CD4-positive, alpha-beta T cell (primary cell): ENCODE results near the gene ADARB2. TPM values are rescaled to one million over a fixed set of nuclear protein-coding genes. Genes with fewer than 3 reads are reported as not detected.

Experiments
- ATAC-seq: fragments of 200-7000 bp; cut with Tn5 transposase; one replicate; pipeline ENCODE4 v1.10.0; 2022; ENCODE audit warnings: mild to moderate bottlenecking; ENCODE audit not compliant: poor library complexity
- CTCF ChIA-PET: fragments of 350-600 bp; sonication (Branson Sonifier 250); formaldehyde crosslinking; loops from one replicate; lab custom pipeline; 2021; ENCODE audit warnings: antibody characterized with exemption, inconsistent platforms; lab: Charles Lee
- POLR2A ChIA-PET: fragments of 350-600 bp; sonication (Branson Sonifier 250); formaldehyde crosslinking; loops from one replicate; lab custom pipeline; 2021; ENCODE audit warnings: antibody characterized with exemption, inconsistent platforms; lab: Charles Lee
- DNase-seq, 14 experiments: peaks; one replicate each; pipeline ENCODE4 v3.0.0-alpha.2; 2013 to 2020; ENCODE audit warnings: mixed read lengths in 2 of 14
- H3K27ac ChIP-seq, 2 donors: one replicate each; pipeline versions ENCODE4 v1.5.1 to v1.7.0; 2013; ENCODE audit warnings: low read length in 2 of 2, low read depth in 1 of 2, mild to moderate bottlenecking in 1 of 2
- H3K27me3 ChIP-seq, 2 experiments: 1 replicate in 1 of 2; 2 replicates in 1 of 2; pipeline versions ENCODE4 v1.6.1 to v1.7.0; 2013; ENCODE audit warnings: low read length in 2 of 2, control low read depth in 1 of 2, mild to moderate bottlenecking in 1 of 2, moderate library complexity in 1 of 2; ENCODE audit not compliant: insufficient read depth in 2 of 2, control insufficient read depth in 1 of 2
- H3K36me3 ChIP-seq: one replicate; pipeline ENCODE4 v1.6.1; 2013; ENCODE audit warnings: low read length, control low read depth; ENCODE audit not compliant: insufficient read depth
- H3K4me1 ChIP-seq: one replicate; pipeline ENCODE4 v1.6.1; 2013; ENCODE audit warnings: low read length, control low read depth; ENCODE audit not compliant: insufficient read depth
- H3K4me3 ChIP-seq: one replicate; pipeline ENCODE4 v1.5.1; 2013; ENCODE audit warnings: mild to moderate bottlenecking, low read length, moderate library complexity
- H3K9me3 ChIP-seq, 2 experiments: 1 replicate in 1 of 2; 2 replicates in 1 of 2; pipeline versions ENCODE4 v1.6.1 to v1.7.0; 2013; ENCODE audit warnings: low read length in 2 of 2, mild to moderate bottlenecking in 2 of 2, control low read depth in 1 of 2, moderate library complexity in 1 of 2; ENCODE audit not compliant: control insufficient read depth in 1 of 2, insufficient read depth in 1 of 2
- H3K27ac Mint-ChIP-seq: one replicate; pipeline ENCODE4 v1.8.0; 2020; ENCODE audit warnings: mixed read lengths
- H3K27me3 Mint-ChIP-seq: one replicate; pipeline ENCODE4 v1.8.0; 2021; ENCODE audit warnings: mixed read lengths
- H3K36me3 Mint-ChIP-seq: one replicate; pipeline ENCODE4 v1.8.0; 2021; ENCODE audit warnings: low read depth, mixed read lengths
- H3K4me1 Mint-ChIP-seq: one replicate; pipeline ENCODE4 v1.8.0; 2021; ENCODE audit warnings: low read depth, mixed read lengths
- H3K4me3 Mint-ChIP-seq: one replicate; pipeline ENCODE4 v1.8.0; 2020; ENCODE audit warnings: mild to moderate bottlenecking, mixed read lengths
- H3K9me3 Mint-ChIP-seq: one replicate; pipeline ENCODE4 v1.8.0; 2020; ENCODE audit warnings: mixed read lengths
- intact Hi-C, 2 experiments: fragments of 100-400 bp; cut with DNase I in 1 of 2; cut with micrococcal nuclease in 1 of 2; formaldehyde crosslinking; loops; one replicate each; pipeline versions ENCODE4 v1.15.1 to v1.9.0; 2023 to 2025; cut with DNase I, micrococcal nuclease
- total RNA-seq, 174 experiments: library from RNA in 2 of 174; stranded (reverse) in 2 of 174; gene quantifications; one replicate each; pipeline ENCODE4 v1.2.3 and lab custom pipeline; 2021 to 2026
- TF ChIP-seq, protein P1 (sequence below): fragments of 200-600 bp; IDR thresholded peaks from one replicate; pipeline ENCODE4 v1.8.0; 2022; ENCODE audit warnings: antibody characterized with exemption, mild to moderate bottlenecking

Gene ADARB2
- total RNA-seq, 2 experiments from 2014 or later, result 0.14 TPM; not detected in 1

DNA sequence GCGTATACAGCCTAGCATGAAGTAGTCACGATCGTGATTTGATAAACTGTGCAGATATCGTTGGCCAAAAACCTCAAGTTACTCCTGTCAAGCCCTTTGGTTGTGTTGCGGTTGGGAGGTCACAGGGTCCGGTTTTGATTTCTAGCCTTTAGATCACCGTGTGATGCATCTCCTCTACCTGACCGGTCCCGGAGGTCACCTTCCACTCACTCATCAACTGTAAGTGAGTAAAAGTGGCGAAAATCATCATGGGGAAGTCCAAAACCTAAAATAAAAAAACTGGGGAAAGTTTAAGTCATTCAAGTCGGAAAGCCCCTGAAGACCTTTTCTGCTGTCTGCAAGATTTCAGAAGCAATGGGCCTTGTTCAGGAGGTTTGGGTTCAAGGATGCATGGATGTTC lies 62.8 kb downstream of the ADARB2 start:
- ATAC-seq, result no peak
- H3K27ac ChIP-seq, result no peak overlapping the region
- H3K9me3 ChIP-seq, result no peaks in the 10 kb centered on the region
- TF ChIP-seq, protein P1, sequence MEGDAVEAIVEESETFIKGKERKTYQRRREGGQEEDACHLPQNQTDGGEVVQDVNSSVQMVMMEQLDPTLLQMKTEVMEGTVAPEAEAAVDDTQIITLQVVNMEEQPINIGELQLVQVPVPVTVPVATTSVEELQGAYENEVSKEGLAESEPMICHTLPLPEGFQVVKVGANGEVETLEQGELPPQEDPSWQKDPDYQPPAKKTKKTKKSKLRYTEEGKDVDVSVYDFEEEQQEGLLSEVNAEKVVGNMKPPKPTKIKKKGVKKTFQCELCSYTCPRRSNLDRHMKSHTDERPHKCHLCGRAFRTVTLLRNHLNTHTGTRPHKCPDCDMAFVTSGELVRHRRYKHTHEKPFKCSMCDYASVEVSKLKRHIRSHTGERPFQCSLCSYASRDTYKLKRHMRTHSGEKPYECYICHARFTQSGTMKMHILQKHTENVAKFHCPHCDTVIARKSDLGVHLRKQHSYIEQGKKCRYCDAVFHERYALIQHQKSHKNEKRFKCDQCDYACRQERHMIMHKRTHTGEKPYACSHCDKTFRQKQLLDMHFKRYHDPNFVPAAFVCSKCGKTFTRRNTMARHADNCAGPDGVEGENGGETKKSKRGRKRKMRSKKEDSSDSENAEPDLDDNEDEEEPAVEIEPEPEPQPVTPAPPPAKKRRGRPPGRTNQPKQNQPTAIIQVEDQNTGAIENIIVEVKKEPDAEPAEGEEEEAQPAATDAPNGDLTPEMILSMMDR, result no peak
- no peaks in the 10 kb centered on the region for H3K36me3 ChIP-seq
- intact Hi-C loops, result no loop called here
- ChIA-PET POLR2A (no interaction called here), CTCF (no interaction called here)
- H3K4me1 ChIP-seq, result peaks cover 5% of the 10 kb centered on the region
- no peaks in the 10 kb centered on the region for H3K4me1 Mint-ChIP-seq
- no peak for DNase-seq
- H3K9me3 Mint-ChIP-seq, result no peaks in the 10 kb centered on the region
- H3K4me3 Mint-ChIP-seq, result no peak overlapping the region
- H3K27me3 Mint-ChIP-seq, result peaks cover 7% of the 10 kb centered on the region
- H3K27ac Mint-ChIP-seq, result no peak overlapping the region
- H3K4me3 ChIP-seq, result no peak overlapping the region
- no peaks in the 10 kb centered on the region for H3K36me3 Mint-ChIP-seq
- H3K27me3 ChIP-seq, result no peaks in the 10 kb centered on the region

DNA sequence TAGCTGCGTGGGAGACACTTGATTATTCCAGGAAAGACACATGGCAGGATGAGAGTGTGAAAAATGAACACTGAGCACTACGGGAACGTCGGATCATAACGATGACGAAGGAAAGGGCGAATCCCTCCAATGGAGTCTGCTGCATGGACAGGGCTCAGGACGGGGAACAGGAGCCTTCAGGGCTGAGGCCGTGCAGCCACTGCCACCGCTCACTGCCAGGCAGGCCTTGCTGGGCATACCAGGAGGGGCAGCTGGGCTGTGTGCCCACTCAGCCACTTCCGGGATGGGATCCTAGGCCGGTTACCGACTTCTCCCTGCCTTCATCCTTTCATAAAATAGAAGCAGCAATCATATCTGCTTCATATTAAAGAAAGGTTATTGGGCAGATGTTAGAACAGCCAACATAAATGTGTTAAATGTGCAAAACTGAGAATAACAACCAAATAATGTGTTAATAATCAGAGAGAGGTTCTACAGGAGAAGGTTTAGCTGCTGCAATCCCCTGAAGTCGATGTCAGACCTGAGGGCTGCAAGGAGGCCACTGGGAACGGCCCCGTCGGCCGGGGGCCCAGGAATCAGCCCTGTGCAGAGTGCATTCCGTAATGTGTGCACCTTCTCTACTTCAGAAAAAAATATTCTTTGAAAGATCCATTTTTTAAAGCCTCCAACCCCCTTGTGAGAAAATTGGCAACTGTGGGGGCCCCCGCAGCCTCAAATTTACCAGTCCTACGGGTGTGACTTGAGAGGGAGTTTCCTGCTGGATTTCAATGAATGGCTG lies 63.6 kb downstream of the ADARB2 start:
- H3K27ac Mint-ChIP-seq, result no peak overlapping the region
- ChIA-PET CTCF (no interaction called here), POLR2A (no interaction called here)
- ATAC-seq (no peak), DNase-seq (no peak)
- no peaks in the 10 kb centered on the region for H3K9me3 ChIP-seq
- no peak overlapping the region for H3K4me3 Mint-ChIP-seq
- H3K4me1 ChIP-seq, result no peaks in the 10 kb centered on the region
- H3K27me3 Mint-ChIP-seq, result peaks cover 7% of the 10 kb centered on the region
- intact Hi-C loops, result no loop called here
- no peaks in the 10 kb centered on the region for H3K4me1 Mint-ChIP-seq
- H3K36me3 ChIP-seq, result no peaks in the 10 kb centered on the region
- TF ChIP-seq, protein P1, result no peak
- no peaks in the 10 kb centered on the region for H3K36me3 Mint-ChIP-seq
- H3K9me3 Mint-ChIP-seq, result no peaks in the 10 kb centered on the region
- no peaks in the 10 kb centered on the region for H3K27me3 ChIP-seq
- no peak overlapping the region for H3K4me3 ChIP-seq
- no peak overlapping the region for H3K27ac ChIP-seq

DNA sequence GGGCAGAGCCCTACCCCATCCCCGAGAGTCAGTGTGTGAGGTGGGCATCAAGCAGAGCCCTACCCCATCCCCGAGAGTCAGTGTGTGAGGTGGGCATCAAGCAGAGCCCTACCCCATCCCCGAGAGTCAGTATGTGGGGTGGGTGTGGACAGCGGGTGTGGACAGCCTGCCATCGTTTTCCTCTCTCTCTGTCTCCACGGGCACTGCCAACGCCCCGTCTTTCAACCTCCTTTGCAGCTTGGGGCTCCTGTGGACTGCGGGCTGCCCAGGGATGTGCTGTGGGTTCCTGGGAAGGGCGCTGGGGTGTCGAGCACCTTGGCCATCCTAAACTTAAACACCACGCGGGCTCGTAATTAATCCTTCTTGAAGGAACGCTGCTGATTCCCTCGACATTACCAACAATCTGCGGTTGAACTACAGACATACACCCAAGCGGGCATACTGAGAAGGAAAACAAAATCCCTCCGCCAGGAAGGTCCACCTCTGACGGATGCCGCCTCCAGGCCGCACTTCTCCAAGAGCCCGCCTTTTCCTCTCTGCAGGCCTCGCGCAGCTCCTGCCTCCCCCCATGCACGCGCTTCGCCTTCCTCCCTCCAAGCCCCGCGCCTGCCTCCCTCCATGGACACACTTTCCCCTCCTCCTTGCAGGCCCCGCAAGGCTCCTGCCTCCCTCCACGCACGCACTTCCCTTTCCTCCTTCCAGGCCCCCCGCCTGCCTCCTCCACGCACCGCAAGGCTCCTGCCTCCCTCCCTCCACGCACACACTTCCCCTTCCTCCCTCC lies 65.1 kb downstream of the ADARB2 start:
- intact Hi-C loops, result no loop called here
- H3K27me3 Mint-ChIP-seq, result peaks cover 7% of the 10 kb centered on the region
- Histone ChIP-seq H3K27me3 (no peaks in the 10 kb centered on the region), H3K27ac (no peak overlapping the region), H3K36me3 (no peaks in the 10 kb centered on the region), H3K4me3 (no peak overlapping the region), H3K9me3 (no peaks in the 10 kb centered on the region), H3K4me1 (no peaks in the 10 kb centered on the region)
- TF ChIP-seq, protein P1, result no peak
- no peaks in the 10 kb centered on the region for H3K9me3 Mint-ChIP-seq
- no peak overlapping the region for H3K4me3 Mint-ChIP-seq
- ATAC-seq (no peak), DNase-seq (no peak)
- CTCF ChIA-PET, result no interaction called here
- no peak overlapping the region for H3K27ac Mint-ChIP-seq
- POLR2A ChIA-PET, result no interaction called here
- no peaks in the 10 kb centered on the region for H3K36me3 Mint-ChIP-seq
- H3K4me1 Mint-ChIP-seq, result no peaks in the 10 kb centered on the region
